GM12891 (cell line): ENCODE measurements around the gene DPEP1.

Source experiments
- POLR2A ChIP-seq: IDR thresholded peaks from 2 replicates; pipeline ENCODE4 v1.6.1; 2011; ENCODE audit warnings: low read depth, low read length, control low read depth
- POLR2AphosphoS5 ChIP-seq: IDR thresholded peaks from 2 replicates; pipeline ENCODE4 v1.6.1; 2011; ENCODE audit warnings: low read depth, low read length, control low read depth
- SPI1 ChIP-seq: IDR thresholded peaks from 2 replicates; pipeline ENCODE4 v1.6.1; 2011; ENCODE audit warnings: low read depth, low read length, control low read depth
- TAF1 ChIP-seq: IDR thresholded peaks from 2 replicates; pipeline ENCODE4 v1.6.1; 2011; ENCODE audit warnings: low read depth, low read length, control low read depth

DNA sequence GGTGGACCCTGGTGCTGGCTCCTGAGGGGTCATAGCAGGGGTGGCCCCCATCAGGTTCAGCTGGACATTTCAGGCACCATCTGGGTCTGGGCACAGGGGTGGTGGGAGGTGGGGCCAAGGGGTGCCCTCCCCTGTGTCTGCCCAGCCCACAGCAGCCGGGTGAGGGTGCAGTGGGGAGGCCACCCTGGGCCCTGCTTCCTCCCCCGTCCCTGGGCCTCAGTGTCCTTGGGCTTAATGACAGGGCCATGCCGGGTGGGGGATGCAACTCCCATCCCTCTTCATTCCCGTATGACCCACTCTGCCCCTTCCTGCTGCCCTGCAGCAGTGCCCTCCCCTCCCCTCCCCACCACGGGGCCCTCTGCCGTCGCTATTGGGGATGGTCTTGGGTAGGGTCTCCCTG, 27.2 kb upstream of the DPEP1 start:
- TF ChIP-seq POLR2A (no peak), POLR2AphosphoS5 (no peak), TAF1 (no peak), SPI1 (no peak)
